ENCODE measurements around the gene CAVIN2.

DNA sequence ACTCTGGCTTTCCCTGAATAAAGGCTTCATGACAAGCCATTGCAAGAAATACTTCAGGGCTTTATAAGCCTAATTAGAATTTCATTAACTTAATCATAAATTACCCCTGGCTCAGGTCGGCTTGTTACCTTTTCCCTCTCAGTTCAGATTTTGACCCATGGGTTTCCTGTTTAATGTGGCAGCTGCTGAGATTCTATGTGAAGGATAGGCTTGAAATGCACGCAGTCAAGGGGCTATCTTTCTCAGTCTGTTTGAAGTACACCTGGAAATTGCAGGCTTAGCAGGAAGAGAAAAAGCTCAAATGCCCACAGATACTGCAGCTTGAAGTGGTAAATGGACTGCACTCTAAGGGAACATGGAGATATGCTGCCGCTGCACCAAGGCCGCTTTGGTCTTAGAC is 49.4 kb downstream of the CAVIN2 start:
- TF ChIP-seq, protein P1, sequence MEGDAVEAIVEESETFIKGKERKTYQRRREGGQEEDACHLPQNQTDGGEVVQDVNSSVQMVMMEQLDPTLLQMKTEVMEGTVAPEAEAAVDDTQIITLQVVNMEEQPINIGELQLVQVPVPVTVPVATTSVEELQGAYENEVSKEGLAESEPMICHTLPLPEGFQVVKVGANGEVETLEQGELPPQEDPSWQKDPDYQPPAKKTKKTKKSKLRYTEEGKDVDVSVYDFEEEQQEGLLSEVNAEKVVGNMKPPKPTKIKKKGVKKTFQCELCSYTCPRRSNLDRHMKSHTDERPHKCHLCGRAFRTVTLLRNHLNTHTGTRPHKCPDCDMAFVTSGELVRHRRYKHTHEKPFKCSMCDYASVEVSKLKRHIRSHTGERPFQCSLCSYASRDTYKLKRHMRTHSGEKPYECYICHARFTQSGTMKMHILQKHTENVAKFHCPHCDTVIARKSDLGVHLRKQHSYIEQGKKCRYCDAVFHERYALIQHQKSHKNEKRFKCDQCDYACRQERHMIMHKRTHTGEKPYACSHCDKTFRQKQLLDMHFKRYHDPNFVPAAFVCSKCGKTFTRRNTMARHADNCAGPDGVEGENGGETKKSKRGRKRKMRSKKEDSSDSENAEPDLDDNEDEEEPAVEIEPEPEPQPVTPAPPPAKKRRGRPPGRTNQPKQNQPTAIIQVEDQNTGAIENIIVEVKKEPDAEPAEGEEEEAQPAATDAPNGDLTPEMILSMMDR (conservative IDR thresholded peaks at IDR 0.05 in 1 of 2, IDR thresholded peaks at IDR 0.05 in 1 of 2; ENCODE audit: extremely low read depth in 1 of 2, insufficient read depth in 1 of 2, low read depth in 1 of 2, low read length in 2 of 2): no peak
- TF ChIP-seq EZH2 (IDR thresholded peaks at IDR 0.05; ENCODE audit: borderline replicate concordance, low read length): no peak

All from mammary epithelial cell (primary cell).